H1 (cell line): ENCODE results near the gene OSBPL3. TPM values are rescaled to one million over a fixed set of nuclear protein-coding genes. Genes with fewer than 3 reads are reported as not detected.

Experiments used
- BCL11A ChIP-seq, 2 experiments: IDR thresholded peaks; one replicate each; pipeline ENCODE4 v1.6.1; 2011; ENCODE audit warnings: low read depth in 2 of 2, low read length in 2 of 2, mild to moderate bottlenecking in 2 of 2
- GTF2F1 ChIP-seq: IDR thresholded peaks from 2 replicates; pipeline ENCODE4 v1.6.1; 2012; ENCODE audit warnings: low read depth, low read length, improper control_type of control experiment, borderline replicate concordance
- NRF1 ChIP-seq: IDR thresholded peaks from 2 replicates; pipeline ENCODE4 v1.6.1; 2011; ENCODE audit warnings: mild to moderate bottlenecking, low read depth, low read length, improper control_type of control experiment
- POU5F1 ChIP-seq: IDR thresholded peaks from 2 replicates; pipeline ENCODE4 v1.6.1; 2011; ENCODE audit warnings: low read depth, mild to moderate bottlenecking, low read length, moderate library complexity
- SIRT6 ChIP-seq: IDR thresholded peaks from one replicate; pipeline ENCODE4 v1.7.1; 2012; ENCODE audit warnings: low read length, inconsistent platforms
- SIX5 ChIP-seq: IDR thresholded peaks from 2 replicates; pipeline ENCODE4 v1.6.1; 2011; ENCODE audit warnings: mild to moderate bottlenecking, low read depth, low read length
- TBP ChIP-seq: IDR thresholded peaks from 2 replicates; pipeline ENCODE4 v1.6.1; 2011; ENCODE audit warnings: low read depth, low read length, improper control_type of control experiment
- YY1 ChIP-seq: IDR thresholded peaks from 2 replicates; pipeline ENCODE4 v1.6.1; 2011; ENCODE audit warnings: low read depth, mild to moderate bottlenecking, low read length
- polyA plus RNA-seq, 7 experiments: library from polyadenylated mRNA; depleted of rRNA in 3 of 7; stranded (reverse) in 5 of 7; unstranded in 2 of 7; fragments of >200 nt in 5 of 7; fragments of 200-250 nt in 2 of 7; gene quantifications; 1 replicate in 5 of 7; 2 replicates in 1 of 7; 4 replicates in 1 of 7; pipeline versions ENCODE4 v1.2.1 to v1.2.3, GENCODE V29; 2011 to 2013; ENCODE audit warnings: missing spikeins in 2 of 7, mixed read lengths in 2 of 7
- total RNA-seq: library from RNA; stranded (reverse); fragmentation: NEBNext Ultra II Directional; extraction: Animal tissue kit (Norgen Biotek cat#: 25700); gene quantifications from 2 replicates; pipeline ENCODE4 v1.2.1, GENCODE V29; 2021

OSBPL3 gene
- total and polyA plus RNA-seq, 2 of the 8 experiments (the other 6 are each of a cell fraction or from before 2014, with no cell fraction given): 2.8 to 13.9 TPM

GRCh38 chr7:24833549-24833948 is 146.4 kb downstream of the OSBPL3 start (continued):
- no peak for TF ChIP-seq YY1
- TF ChIP-seq SIRT6: no peak
- no peak for TF ChIP-seq GTF2F1
- no peak for TF ChIP-seq SIX5
- TF ChIP-seq BCL11A (IDR thresholded peaks at IDR 0.05; ENCODE audit: low read depth in 2 of 2, low read length in 2 of 2): no peak
- no peak for TF ChIP-seq POU5F1
- no peak for TF ChIP-seq TBP
- no peak for TF ChIP-seq NRF1
